Measurements from ENCODE around the gene FHOD3.

Gene FHOD3

GRCh38 chr18:36640021-36640952 is 342.8 kb downstream of the FHOD3 start:
- DNase-seq: no peak

DNA sequence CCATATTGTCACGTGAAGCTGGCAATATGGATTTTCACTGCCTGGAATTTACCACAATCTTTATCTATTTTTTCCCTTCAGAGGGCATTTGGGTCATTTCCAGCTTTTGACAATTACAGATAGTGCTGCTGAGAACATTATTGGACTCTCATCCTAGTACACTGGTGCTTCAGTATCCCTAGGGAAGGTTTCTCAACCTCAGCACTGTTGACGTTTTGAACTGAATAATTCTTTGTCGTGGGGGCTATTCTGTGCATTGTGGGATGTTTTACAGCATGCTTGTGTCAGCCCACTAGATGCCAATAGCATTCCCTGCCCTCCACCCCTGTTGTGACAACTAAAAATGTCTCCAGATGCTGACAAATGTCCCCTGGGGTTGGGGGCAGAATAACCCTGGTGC is 345.5 kb downstream of the FHOD3 start:
- no peak for DNase-seq

- DNase-seq: no peak
These were observed 351.3 kb downstream of the FHOD3 start for GRCh38 chr18:36648803-36649202.

DNA sequence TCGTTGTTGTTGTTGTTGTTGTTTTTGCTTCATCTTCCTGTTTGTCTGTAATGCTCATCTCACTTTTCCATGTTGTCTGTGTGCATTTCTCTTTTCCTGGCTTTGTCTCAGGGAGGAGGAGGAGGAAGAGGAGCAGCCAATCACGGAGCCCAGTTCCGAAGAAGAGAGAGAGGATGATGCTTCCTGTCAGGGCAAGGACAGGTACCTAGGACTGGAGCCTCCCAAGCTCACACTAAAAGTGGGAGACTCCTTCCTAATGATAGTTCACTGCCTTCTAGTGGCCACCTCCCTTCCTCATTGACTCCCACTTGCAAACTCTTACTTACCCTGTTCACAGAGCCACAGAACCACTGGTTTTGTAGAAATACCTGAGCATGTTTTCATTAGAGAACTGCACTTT is 351.7 kb downstream of the FHOD3 start:
- DNase-seq: no peak

DNA sequence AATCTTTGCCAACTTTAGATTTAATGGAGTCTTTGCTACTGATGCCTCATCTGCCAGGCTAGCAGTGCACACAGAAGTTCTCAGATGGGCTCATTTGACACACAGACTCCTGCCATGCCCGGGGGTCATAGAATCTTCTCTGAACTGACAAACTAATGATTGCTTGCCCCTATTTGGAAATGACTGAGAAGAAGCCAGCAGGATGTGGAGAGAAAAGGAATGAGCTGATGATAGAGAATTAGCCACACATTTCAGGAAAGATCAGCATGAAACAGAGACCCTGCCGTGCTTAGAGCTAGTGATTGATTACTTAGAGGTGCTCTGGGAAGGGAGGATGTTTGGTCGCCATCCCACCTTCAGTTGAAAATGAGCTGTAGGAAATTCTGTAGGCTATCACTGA is 352.8 kb downstream of the FHOD3 start:
- DNase-seq: no peak

- DNase-seq: no peak
These were observed 353.4 kb downstream of the FHOD3 start for GRCh38 chr18:36650906-36651305.

GRCh38 chr18:36652503-36652902 is 355.0 kb downstream of the FHOD3 start:
- no peak for DNase-seq

DNA sequence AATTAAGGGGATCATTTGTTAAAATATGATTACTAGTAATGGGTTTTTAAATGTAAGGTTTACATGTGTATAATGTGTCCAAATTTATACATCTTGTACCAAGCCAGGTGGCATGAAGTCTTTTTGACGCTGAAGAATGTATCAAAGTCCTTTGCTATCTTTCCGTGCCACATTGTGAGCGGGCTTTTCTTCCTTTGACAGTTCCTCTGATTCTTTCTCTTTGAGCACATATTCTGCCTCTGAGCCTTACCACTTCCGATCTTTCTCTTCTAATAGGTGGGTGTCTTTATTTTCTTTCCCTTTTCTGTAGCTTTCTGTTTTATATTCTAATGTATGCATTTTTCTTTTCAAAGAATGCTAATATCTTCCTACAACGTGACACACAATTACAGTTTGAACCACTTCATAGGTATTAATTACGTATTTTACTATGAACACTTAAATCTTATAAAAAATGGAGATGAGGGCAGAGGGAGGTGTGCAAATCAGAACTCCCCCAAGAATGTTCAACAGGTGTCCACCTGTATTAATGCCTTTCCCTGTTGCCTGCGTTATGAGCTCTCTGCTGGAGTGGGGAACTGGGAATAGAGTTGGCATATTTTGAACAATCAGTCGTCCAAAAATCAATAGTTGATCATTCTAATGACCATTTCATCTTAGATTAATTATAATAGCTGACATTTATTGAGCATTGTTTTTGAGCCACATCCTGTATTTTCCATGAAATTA is 355.8 kb downstream of the FHOD3 start:
- DNase-seq: no peak

GRCh38 chr18:36653870-36654269 is 356.4 kb downstream of the FHOD3 start:
- DNase-seq: no peak

DNA sequence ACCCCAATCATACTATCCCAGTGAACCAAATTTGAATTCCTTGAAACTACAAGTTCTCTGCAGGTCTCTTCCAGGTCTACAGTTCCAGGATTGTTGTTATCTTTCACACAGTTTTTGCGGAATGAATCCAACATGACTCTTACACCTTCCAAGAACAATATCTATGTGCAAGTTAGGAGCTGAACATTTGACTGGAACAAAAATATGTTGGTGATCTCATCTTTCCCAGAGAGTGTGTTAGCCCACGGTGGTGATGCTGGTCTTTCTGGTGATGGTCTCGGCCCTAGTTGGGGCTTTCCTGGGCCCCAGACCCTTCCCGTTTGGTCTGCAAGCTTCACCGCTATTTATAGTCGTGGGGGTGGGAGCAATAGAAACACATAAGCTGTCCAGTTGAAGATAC is 357.6 kb downstream of the FHOD3 start:
- DNase-seq: no peak

DNA sequence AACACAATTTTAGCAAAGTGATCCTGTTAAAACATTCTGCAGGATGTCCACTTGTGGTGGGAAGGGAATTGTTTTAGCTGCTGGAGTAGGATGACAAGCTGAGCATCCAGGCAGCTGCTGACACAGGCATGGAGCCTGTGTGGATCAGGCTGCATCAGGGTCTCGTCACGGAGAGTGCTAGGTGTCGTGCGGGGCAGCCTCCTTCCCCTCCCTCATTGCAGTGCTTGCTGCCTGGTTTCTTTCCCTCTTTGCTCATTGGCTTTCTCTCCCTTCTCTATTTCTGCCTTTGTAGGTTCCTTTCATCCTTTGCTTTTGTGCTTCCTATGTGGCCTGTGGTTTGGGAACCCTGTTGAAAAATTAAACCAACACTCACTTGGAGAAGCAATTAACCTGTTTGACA is 358.4 kb downstream of the FHOD3 start:
- DNase-seq: no peak

GRCh38 chr18:36658611-36659010 is 361.1 kb downstream of the FHOD3 start:
- no peak for DNase-seq

GRCh38 chr18:36660311-36660710 is 362.8 kb downstream of the FHOD3 start:
- DNase-seq: no peak

- no peak for DNase-seq
These were observed 364.5 kb downstream of the FHOD3 start for GRCh38 chr18:36661999-36662398.

DNA sequence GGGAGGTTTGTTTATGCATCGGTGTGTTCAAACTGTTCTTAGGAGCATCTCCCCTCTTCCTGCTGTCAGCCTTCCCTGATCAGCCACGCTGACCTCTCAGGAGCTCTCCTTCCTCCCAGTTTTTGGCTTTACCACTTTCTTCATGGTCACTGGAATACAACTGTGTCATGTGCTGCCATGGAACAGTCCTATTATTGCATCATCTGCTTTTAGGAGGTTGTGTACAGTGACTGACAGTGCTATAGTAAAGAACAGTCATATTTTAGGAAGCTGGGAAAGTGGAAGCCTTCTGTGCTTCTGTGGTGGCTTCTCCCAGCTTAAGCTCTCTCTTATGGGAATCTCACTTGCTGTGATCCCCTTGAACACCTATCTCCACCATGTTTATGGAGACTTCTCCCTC is 365.8 kb downstream of the FHOD3 start:
- DNase-seq: no peak

DNA sequence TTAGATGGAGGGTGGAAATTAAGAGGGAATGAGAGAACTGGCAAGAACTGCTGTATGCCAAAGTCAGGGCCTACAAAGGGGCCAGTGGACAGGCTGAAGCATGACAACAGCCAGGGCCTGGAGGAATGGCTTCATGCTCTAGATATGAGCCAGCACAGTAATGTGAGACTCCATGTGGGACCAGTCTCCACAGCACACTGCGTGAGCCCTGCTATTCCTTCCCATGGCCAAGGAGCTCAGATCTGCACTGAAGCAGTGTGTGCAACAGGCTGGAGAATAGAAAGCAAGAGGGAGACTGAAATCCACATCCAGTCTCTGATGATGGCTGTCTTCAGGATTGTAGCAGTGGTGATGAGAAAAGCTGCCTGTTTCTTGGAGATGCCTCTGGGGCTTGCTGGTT is 368.4 kb downstream of the FHOD3 start:
- no peak for DNase-seq

DNA sequence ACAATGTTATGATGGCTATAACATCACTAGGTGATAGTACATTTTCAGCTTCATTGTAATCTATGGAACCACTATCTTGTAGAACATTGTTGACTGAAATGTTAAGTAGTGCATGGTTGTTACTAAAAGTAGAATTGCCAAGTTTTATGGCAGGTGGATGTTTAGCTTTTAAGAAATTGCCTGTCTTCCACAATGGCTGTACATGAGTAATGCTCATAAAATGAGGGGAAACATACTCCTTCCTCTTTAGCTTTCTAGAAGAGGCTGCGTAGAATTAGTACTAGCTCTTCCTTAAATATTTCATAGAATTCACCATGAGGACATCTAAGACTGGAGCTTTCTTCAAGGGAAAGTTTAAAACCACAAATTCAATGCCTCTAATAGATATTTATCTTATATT is 370.3 kb downstream of the FHOD3 start:
- DNase-seq: no peak

GRCh38 chr18:36668349-36668748 is 370.8 kb downstream of the FHOD3 start:
- DNase-seq: no peak

DNA sequence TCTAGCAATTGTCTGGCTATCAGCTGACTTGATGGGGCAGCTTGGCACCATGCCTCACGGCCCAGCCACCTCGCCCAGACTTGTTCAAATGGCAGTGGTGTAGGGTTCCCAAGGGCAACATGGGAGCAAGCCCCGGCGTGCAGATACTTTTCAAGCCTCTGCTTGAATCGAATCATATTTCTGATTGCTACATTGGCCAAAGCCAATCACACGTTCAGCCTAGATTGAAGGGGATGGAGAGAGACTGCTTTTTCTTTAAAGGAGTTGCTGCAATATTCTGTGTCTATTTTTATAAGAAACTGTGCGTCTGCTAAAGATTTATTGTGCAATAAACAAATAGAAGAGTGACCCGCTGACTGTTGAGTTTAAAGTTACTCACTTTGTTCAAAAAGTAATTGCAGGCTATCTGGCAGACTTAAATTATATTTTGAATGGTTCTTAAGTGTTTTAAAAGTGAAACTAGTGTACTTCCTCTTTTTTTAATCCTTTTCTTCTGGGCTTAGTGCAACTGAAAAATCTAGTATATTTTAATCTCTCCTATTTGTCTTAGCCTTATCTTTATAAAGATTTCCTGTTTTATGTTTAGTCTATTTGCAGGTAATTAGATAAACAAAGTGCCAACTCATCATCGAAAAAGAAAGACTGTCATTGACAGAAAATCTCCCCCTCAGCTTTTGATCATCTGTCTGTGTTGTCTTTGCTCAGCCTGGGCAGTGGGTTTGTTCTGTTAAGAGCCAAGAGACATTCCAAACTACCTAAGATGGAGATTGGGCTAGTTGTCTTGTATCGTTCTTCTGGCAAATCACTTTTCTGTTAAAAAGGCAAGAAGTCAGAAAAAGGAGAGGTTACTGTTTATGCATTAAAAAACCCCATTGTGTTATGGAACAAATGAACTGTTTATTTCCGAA is 375.2 kb downstream of the FHOD3 start:
- peak; percentile 55 for DNase-seq

DNA sequence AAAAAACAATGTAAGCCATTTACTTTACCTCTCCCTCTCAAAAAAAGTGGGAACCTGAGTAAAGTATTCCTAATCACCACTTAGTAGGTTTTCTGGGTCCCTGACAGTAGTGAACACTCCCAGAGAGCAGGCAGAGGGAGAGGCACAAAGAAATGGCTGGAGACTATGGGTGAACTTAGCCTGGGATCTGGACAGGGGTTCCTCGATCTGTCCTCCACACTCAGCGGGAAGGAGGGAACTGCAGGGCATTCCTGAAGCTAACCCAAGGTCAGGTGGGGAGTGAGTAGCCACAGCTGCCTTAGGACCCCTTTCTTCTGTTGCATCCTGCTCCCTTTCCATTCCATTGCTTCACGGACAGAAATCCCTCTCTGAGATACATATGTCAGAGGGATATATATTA is 375.9 kb downstream of the FHOD3 start:
- no peak for DNase-seq

GRCh38 chr18:36675076-36675475 is 377.6 kb downstream of the FHOD3 start:
- no peak for DNase-seq

DNA sequence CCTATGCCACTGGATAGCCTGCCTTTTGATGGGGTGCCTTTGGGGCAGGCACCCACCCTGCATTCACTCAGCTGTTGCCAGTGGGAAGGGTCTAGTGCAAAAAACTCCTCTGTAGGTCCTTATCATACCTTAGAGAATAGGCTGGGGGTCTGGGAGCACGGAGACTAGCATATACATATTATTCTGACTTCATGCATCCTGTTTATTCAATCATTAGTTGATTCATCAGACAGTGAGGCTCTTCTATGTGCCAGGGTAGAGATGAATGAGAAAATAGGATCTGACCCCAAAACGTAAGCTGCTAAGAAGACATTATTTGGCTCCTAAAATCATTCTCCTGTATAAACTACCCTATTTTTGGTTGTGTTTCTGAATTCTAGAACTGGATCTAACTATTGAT is 378.0 kb downstream of the FHOD3 start:
- DNase-seq: no peak

GRCh38 chr18:36676629-36677028 is 379.1 kb downstream of the FHOD3 start:
- DNase-seq: no peak

Measured in NCI-H2227 treated with DMSO at 0.1 percent for 48 hours (cell line).